ENCODE data around the gene VSIG2.
A peak's percentile ranks its signal among the peaks of the same experiment; 100 is the strongest.

VSIG2 gene

DNA sequence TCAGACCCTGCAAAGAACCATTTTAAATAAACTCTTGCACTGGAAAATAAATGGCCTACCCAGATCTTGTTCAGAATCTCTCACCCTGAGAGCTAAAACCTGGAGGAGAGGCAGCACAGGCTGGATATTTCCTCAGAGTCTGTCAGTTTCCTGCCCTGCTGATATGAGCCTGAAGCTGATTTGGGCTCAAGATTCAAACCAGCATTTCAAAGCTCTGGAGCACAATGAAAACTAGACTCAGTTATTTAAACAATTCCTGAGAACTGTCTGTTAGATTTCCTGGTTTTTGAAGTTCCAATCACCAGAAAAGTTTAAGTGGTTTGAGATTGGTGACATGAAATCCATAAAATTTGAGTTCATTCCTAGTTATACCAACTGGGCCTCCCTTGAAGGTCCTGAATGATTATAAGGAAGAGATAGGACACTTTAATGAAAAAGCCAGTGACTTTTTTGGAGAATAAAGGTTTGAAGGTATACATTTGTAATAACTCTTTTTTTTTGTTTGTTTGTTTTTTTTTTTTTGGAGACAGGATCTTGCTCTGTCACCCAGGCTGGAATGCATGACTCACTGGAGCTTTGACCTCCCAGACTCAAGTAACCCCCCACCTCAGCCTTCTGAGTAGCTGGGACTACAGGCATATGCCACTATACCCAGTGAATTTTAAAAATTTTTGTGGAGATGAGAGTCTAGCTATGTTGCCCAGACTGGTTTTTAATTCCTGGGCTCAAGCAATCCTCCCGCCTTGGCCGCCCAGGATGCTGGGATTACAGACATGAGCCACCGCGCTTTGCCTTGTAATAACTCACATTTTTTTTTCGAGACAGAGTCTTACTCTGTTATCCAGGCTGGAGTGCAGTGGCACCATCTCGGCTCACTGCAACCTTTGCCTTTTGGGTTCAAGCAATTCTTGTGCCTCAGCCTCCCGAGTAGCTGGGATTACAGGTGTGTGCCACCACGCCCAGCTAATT, 18.0 kb upstream of the VSIG2 start:
- TF ChIP-seq FOXM1 (IDR thresholded peaks at IDR 0.05; ENCODE audit: borderline replicate concordance, low read depth) (no peak), YY1 (IDR thresholded peaks at IDR 0.05; ENCODE audit: low read depth) (no peak), CREB1 (IDR thresholded peaks at IDR 0.05; ENCODE audit: low read depth) (no peak), EP300 (IDR thresholded peaks at IDR 0.05; ENCODE audit: borderline replicate concordance) (no peak), ZBTB7A (IDR thresholded peaks at IDR 0.05; ENCODE audit: low read depth) (no peak), NFIC (IDR thresholded peaks at IDR 0.05) (no peak), RAD21 (IDR thresholded peaks at IDR 0.05; ENCODE audit: low read depth) (no peak)
- TF ChIP-seq, protein P1, sequence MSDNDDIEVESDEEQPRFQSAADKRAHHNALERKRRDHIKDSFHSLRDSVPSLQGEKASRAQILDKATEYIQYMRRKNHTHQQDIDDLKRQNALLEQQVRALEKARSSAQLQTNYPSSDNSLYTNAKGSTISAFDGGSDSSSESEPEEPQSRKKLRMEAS (IDR thresholded peaks at IDR 0.05), result no peak
- TF ChIP-seq, protein P2, sequence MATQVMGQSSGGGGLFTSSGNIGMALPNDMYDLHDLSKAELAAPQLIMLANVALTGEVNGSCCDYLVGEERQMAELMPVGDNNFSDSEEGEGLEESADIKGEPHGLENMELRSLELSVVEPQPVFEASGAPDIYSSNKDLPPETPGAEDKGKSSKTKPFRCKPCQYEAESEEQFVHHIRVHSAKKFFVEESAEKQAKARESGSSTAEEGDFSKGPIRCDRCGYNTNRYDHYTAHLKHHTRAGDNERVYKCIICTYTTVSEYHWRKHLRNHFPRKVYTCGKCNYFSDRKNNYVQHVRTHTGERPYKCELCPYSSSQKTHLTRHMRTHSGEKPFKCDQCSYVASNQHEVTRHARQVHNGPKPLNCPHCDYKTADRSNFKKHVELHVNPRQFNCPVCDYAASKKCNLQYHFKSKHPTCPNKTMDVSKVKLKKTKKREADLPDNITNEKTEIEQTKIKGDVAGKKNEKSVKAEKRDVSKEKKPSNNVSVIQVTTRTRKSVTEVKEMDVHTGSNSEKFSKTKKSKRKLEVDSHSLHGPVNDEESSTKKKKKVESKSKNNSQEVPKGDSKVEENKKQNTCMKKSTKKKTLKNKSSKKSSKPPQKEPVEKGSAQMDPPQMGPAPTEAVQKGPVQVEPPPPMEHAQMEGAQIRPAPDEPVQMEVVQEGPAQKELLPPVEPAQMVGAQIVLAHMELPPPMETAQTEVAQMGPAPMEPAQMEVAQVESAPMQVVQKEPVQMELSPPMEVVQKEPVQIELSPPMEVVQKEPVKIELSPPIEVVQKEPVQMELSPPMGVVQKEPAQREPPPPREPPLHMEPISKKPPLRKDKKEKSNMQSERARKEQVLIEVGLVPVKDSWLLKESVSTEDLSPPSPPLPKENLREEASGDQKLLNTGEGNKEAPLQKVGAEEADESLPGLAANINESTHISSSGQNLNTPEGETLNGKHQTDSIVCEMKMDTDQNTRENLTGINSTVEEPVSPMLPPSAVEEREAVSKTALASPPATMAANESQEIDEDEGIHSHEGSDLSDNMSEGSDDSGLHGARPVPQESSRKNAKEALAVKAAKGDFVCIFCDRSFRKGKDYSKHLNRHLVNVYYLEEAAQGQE (IDR thresholded peaks at IDR 0.05; ENCODE audit: low read depth), result no peak
- TF ChIP-seq, protein P3, sequence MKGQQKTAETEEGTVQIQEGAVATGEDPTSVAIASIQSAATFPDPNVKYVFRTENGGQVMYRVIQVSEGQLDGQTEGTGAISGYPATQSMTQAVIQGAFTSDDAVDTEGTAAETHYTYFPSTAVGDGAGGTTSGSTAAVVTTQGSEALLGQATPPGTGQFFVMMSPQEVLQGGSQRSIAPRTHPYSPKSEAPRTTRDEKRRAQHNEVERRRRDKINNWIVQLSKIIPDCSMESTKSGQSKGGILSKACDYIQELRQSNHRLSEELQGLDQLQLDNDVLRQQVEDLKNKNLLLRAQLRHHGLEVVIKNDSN (IDR thresholded peaks at IDR 0.05), result no peak

DNA sequence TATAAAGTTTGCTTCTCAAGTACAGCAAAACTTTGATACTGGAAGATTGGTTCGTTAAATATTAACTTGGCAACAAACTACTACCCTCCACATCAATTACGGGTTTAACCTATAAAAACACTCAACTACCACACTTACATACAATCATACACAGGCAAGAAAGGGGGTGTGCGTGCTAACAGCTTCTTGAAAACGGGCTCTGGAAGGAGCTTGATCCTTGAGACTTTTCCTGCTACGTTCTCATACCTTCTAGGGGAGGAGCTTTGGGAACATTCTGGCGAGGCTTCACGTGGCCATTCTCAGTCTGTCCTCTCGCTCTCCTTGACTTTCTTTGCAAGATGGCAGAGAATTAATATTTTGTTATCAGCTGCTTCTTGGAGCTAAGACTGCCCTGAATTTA, 16.9 kb upstream of the VSIG2 start:
- no peak for TF ChIP-seq RAD21 (IDR thresholded peaks at IDR 0.05; ENCODE audit: low read depth)
- TF ChIP-seq CREB1 (IDR thresholded peaks at IDR 0.05; ENCODE audit: low read depth), result no peak
- no peak for TF ChIP-seq EP300 (IDR thresholded peaks at IDR 0.05; ENCODE audit: borderline replicate concordance)
- no peak for TF ChIP-seq YY1 (IDR thresholded peaks at IDR 0.05; ENCODE audit: low read depth)

DNA sequence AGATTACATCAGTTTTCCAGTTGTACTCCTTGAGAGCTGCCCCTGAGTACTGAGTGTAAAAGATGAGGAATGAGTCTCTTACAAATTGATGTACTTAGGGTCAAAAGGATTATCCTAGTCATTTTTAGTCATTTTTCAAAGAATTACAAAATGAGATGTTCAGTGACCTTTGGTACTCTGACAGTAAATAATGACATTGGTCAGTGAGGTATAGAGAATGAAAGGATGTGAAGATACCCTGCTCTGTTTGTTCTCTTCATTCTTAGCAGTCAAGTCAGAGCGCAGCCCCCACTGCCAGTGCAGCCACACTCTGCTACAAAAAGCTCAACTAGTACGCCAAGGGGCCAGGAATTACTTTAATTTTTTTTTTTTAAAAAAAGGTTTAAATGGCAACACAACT, 14.1 kb upstream of the VSIG2 start:
- TF ChIP-seq TCF12 (IDR thresholded peaks at IDR 0.05; ENCODE audit: low read depth) (no peak), CREB1 (IDR thresholded peaks at IDR 0.05; ENCODE audit: low read depth) (no peak), RAD21 (IDR thresholded peaks at IDR 0.05; ENCODE audit: low read depth) (no peak), ZBTB7A (IDR thresholded peaks at IDR 0.05; ENCODE audit: low read depth) (no peak), TEAD4 (IDR thresholded peaks at IDR 0.05) (no peak), YY1 (IDR thresholded peaks at IDR 0.05; ENCODE audit: low read depth) (no peak), TAF1 (IDR thresholded peaks at IDR 0.05; ENCODE audit: low read depth) (no peak), EP300 (IDR thresholded peaks at IDR 0.05; ENCODE audit: borderline replicate concordance) (no peak), CEBPB (IDR thresholded peaks at IDR 0.05) (no peak), EGR1 (IDR thresholded peaks at IDR 0.05) (no peak), FOXM1 (IDR thresholded peaks at IDR 0.05; ENCODE audit: borderline replicate concordance, low read depth) (no peak), NFIC (IDR thresholded peaks at IDR 0.05) (no peak)
- TF ChIP-seq, protein P3 (IDR thresholded peaks at IDR 0.05), result no peak
- TF ChIP-seq, protein P1 (IDR thresholded peaks at IDR 0.05), result no peak
- TF ChIP-seq, protein P2 (IDR thresholded peaks at IDR 0.05; ENCODE audit: low read depth), result no peak

DNA sequence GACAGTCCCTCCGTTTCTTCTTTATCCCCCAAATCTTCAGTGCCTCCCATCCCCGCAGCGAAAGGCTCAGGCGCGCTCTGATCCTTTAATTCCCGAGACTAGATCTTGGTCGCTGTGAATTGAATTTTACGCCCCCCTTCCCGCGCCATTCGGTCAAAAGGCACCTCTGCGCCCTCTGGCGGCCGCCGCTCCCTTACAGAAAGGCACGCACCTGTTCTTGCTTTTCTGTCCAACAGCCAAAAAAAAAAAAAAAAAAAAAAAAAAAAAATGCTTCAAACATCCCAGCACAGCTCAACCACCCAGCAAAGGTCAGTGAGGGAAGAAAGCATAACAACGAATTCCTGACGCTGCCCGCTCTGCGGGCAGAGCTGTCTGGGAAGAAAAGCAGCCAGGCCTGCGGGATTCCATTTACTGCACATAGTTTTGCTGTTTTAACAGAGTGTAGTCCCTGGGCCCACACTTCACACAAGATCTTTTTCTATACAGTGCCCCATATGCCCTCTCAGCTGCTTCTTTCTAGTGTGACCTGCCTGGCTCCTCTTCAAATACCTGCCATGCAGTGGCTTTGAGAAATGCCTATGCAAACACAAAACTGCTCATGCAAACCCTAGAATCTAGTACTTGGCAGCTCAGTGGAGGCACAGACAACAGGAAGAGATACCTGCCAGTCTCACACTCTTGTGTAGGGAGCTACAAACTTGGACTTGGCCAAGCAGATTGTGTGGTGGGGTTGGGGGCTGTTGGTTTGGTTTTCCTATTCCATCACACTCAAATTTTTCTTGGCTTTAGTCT, 11.3 kb upstream of the VSIG2 start:
- TF ChIP-seq CREB1 (IDR thresholded peaks at IDR 0.05; ENCODE audit: low read depth) (no peak), FOXM1 (IDR thresholded peaks at IDR 0.05; ENCODE audit: borderline replicate concordance, low read depth) (no peak), NFIC (IDR thresholded peaks at IDR 0.05) (peak; percentile 29; the same call in 1 of the 2 replicates), RAD21 (IDR thresholded peaks at IDR 0.05; ENCODE audit: low read depth) (peak; percentile 68), EGR1 (IDR thresholded peaks at IDR 0.05) (no peak), TCF12 (IDR thresholded peaks at IDR 0.05; ENCODE audit: low read depth) (peak; percentile 44; the same call in 1 of the 2 replicates), ZBTB7A (IDR thresholded peaks at IDR 0.05; ENCODE audit: low read depth) (0 out of 2 replicates have a peak, but pooled peaks have one; percentile 59), TEAD4 (IDR thresholded peaks at IDR 0.05) (0 out of 2 replicates have a peak, but pooled peaks have one; percentile 17), YY1 (IDR thresholded peaks at IDR 0.05; ENCODE audit: low read depth) (no peak), TAF1 (IDR thresholded peaks at IDR 0.05; ENCODE audit: low read depth) (no peak)
- TF ChIP-seq, protein P1 (IDR thresholded peaks at IDR 0.05), result peak; percentile 44; the same call in 1 of the 2 replicates
- TF ChIP-seq, protein P3 (IDR thresholded peaks at IDR 0.05), result no peak

All from Ishikawa (cell line).